Bronchial epithelial cell (primary cell): Measurements from ENCODE around the gene SOBP. TPM values are rescaled to one million over a fixed set of nuclear protein-coding genes. Genes with fewer than 3 reads are reported as not detected.

ENCODE experiments used
- DNase-seq: peaks from one replicate; pipeline ENCODE4 v3.0.0-alpha.2; 2010; ENCODE audit warnings: low read depth
- FAIRE-seq: peaks from 2 replicates; lab custom pipeline; 2011; peaks lifted over from hg19 to GRCh38; lab: Jason Lieb, UNC
- H3K27me3 ChIP-seq: 2 replicates; pipeline ENCODE4 v1.5.1; 2011; ENCODE audit warnings: low read length; ENCODE audit not compliant: control insufficient read depth, insufficient read depth
- H3K36me3 ChIP-seq: 2 replicates; pipeline ENCODE4 v1.5.1; 2011; ENCODE audit warnings: low read length; ENCODE audit not compliant: control insufficient read depth, insufficient read depth
- H3K4me3 ChIP-seq: 2 replicates; pipeline ENCODE4 v1.5.1; 2011; ENCODE audit warnings: mild to moderate bottlenecking, low read depth, low read length, control low read depth
- CTCF ChIP-seq: IDR thresholded peaks from 2 replicates; pipeline ENCODE4 v1.5.1; 2011; ENCODE audit warnings: mild to moderate bottlenecking, moderate library complexity, low read length, control low read depth, inconsistent platforms; ENCODE audit not compliant: insufficient read depth, severe bottlenecking
- total RNA-seq: library from RNA; depleted of rRNA; stranded (reverse); fragments of >200 nt; gene quantifications from 2 replicates; pipeline ENCODE4 v1.2.1, GENCODE V29; 2014

The SOBP gene
- total RNA-seq, 1 donor from 2014 or later, result 0.26 TPM

- no peak overlapping the region for H3K4me3 ChIP-seq
- TF ChIP-seq CTCF, result no peak
- DNase-seq, result no peak
- FAIRE-seq, result no peak
- no peaks in the 10 kb centered on the region for H3K27me3 ChIP-seq
- no peaks in the 10 kb centered on the region for H3K36me3 ChIP-seq
Observed at GRCh38 chr6:107589199-107589598, 99.3 kb downstream of the SOBP start.

GRCh38 chr6:107589934-107590333 is 100.0 kb downstream of the SOBP start:
- Histone ChIP-seq H3K27me3 (no peaks in the 10 kb centered on the region), H3K36me3 (no peaks in the 10 kb centered on the region), H3K4me3 (no peak overlapping the region)
- FAIRE-seq, result no peak
- DNase-seq, result no peak
- no peak for TF ChIP-seq CTCF

- H3K27me3 ChIP-seq, result no peaks in the 10 kb centered on the region
- DNase-seq (no peak), FAIRE-seq (no peak)
- no peaks in the 10 kb centered on the region for H3K36me3 ChIP-seq
- H3K4me3 ChIP-seq, result no peak overlapping the region
- TF ChIP-seq CTCF, result no peak
Observed at GRCh38 chr6:107590378-107590777, 100.5 kb downstream of the SOBP start.

- no peak for DNase-seq
- H3K36me3 ChIP-seq, result no peaks in the 10 kb centered on the region
- no peak for FAIRE-seq
- no peak for TF ChIP-seq CTCF
- H3K4me3 ChIP-seq, result no peak overlapping the region
- H3K27me3 ChIP-seq, result no peaks in the 10 kb centered on the region
Observed at GRCh38 chr6:107591346-107591745, 101.4 kb downstream of the SOBP start.

GRCh38 chr6:107592806-107593205 is 102.9 kb downstream of the SOBP start:
- H3K36me3 ChIP-seq, result no peaks in the 10 kb centered on the region
- no peak overlapping the region for H3K4me3 ChIP-seq
- FAIRE-seq (no peak), DNase-seq (no peak)
- TF ChIP-seq CTCF, result no peak
- no peaks in the 10 kb centered on the region for H3K27me3 ChIP-seq

GRCh38 chr6:107594736-107595135 is 104.8 kb downstream of the SOBP start:
- Histone ChIP-seq H3K4me3 (no peak overlapping the region), H3K27me3 (no peaks in the 10 kb centered on the region), H3K36me3 (no peaks in the 10 kb centered on the region)
- DNase-seq, result no peak
- TF ChIP-seq CTCF, result no peak
- no peak for FAIRE-seq
